K562 (cell line): ENCODE results near the gene DEPDC1B. TPM values are rescaled to one million over a fixed set of nuclear protein-coding genes. Genes with fewer than 3 reads are reported as not detected.

Experiments used
- ATAC-seq: fragments of 200-7000 bp; cut with Tn5 transposase; 3 replicates; pipeline ENCODE4 v1.9.1; 2020; ENCODE audit warnings: moderate library complexity
- BruUV-seq: library from RNA; stranded (reverse); fragments of 400-500 nt; replicated peaks from 2 replicates; lab custom pipeline; 2021; lab: Mats Ljungman, UMichigan
- CTCF ChIA-PET: fragments of 300-600 bp; formaldehyde crosslinking; extraction: SDS; loops from one replicate; lab custom pipeline; 2021; ENCODE audit warnings: low intra/inter-chr PET ratio; lab: Yijun Ruan, JAX
- POLR2A ChIA-PET: fragments of 300-600, 350-650 bp; sonication (Branson Sonifier 250); formaldehyde crosslinking; extraction: SDS; loops from one replicate; lab custom pipeline; 2021; ENCODE audit warnings: antibody characterized with exemption, inconsistent platforms; lab: Yijun Ruan, JAX
- DNase-seq, 4 experiments: peaks; one replicate each; pipeline versions ENCODE4 v3.0.0 to v3.0.0-alpha.2; 2011 to 2018; ENCODE audit warnings: low spot score in 3 of 4, mixed read lengths in 3 of 4; ENCODE audit errors: extremely low read depth in 1 of 4
- FAIRE-seq: peaks from 2 replicates; lab custom pipeline; 2011; peaks lifted over from hg19 to GRCh38; lab: Jason Lieb, UNC
- H2AFZ ChIP-seq: 2 replicates; pipeline ENCODE4 v1.6.0; 2011; ENCODE audit warnings: low read depth, low read length, control low read depth, inconsistent platforms
- H3K27ac ChIP-seq: fragments of 200-600 bp; 3 replicates; pipeline ENCODE4 v1.8.0; 2011; ENCODE audit warnings: low read depth, mild to moderate bottlenecking, control low read depth, inconsistent platforms, low read length, moderate library complexity, mixed read lengths; ENCODE audit errors: extremely low read depth
- H3K27me3 ChIP-seq, 2 experiments: fragments of 300-600 bp in 1 of 2; 2 replicates in 1 of 2; 3 replicates in 1 of 2; pipeline versions ENCODE4 v1.6.0 to v1.8.0; 2011; ENCODE audit warnings: inconsistent platforms in 2 of 2, low read length in 2 of 2, mild to moderate bottlenecking in 1 of 2, mixed read lengths in 1 of 2, moderate library complexity in 1 of 2; ENCODE audit not compliant: control insufficient read depth in 2 of 2, insufficient read depth in 2 of 2
- H3K36me3 ChIP-seq: fragments of 300-600 bp; 3 replicates; pipeline ENCODE4 v1.8.0; 2011; ENCODE audit warnings: mild to moderate bottlenecking, low read length, inconsistent platforms; ENCODE audit not compliant: control insufficient read depth, insufficient read depth
- H3K4me1 ChIP-seq, 2 experiments: fragments of 200-600 bp in 1 of 2; replicated peaks in 1 of 2; 2 replicates in 1 of 2; 3 replicates in 1 of 2; pipeline versions ENCODE4 v1.5.1 to v1.8.0; 2011; ENCODE audit warnings: inconsistent platforms in 2 of 2, low read length in 2 of 2, mild to moderate bottlenecking in 1 of 2, mixed read lengths in 1 of 2, moderate library complexity in 1 of 2; ENCODE audit not compliant: control insufficient read depth in 2 of 2, insufficient read depth in 2 of 2
- H3K4me2 ChIP-seq: 2 replicates; pipeline ENCODE4 v1.6.1; 2011; ENCODE audit warnings: low read length, control low read depth, inconsistent platforms, mixed read lengths; ENCODE audit not compliant: insufficient read depth
- H3K4me3 ChIP-seq: fragments of 200-600 bp; sonication (generic), shearing (Covaris generic); 2 replicates; pipeline ENCODE4 v1.5.1; 2016; ENCODE audit warnings: control low read depth, inconsistent platforms
- H3K79me2 ChIP-seq: fragments of 200-600 bp; 3 replicates; pipeline ENCODE4 v1.8.0; 2011; ENCODE audit warnings: low read length, inconsistent platforms; ENCODE audit not compliant: control insufficient read depth, insufficient read depth
- H3K9ac ChIP-seq, 2 experiments: 2 replicates each; pipeline versions ENCODE4 v1.6.0 to v1.6.1; 2011; ENCODE audit warnings: low read depth in 2 of 2, low read length in 2 of 2, control low read depth in 1 of 2, inconsistent platforms in 1 of 2, mild to moderate bottlenecking in 1 of 2, mixed read lengths in 1 of 2; ENCODE audit not compliant: insufficient read depth in 1 of 2
- H3K9me1 ChIP-seq: one replicate; pipeline ENCODE4 v1.6.0; 2011; ENCODE audit warnings: inconsistent platforms, mild to moderate bottlenecking, low read length, moderate library complexity; ENCODE audit not compliant: control insufficient read depth, insufficient read depth
- H3K9me3 ChIP-seq: replicated peaks from 2 replicates; pipeline ENCODE4 v1.5.1; 2011; ENCODE audit warnings: low read depth, low read length, inconsistent platforms; ENCODE audit not compliant: control insufficient read depth, insufficient read depth
- H4K20me1 ChIP-seq: replicated peaks from 2 replicates; pipeline ENCODE4 v1.6.1; 2011; ENCODE audit warnings: low read length, inconsistent platforms, mixed read lengths; ENCODE audit not compliant: control insufficient read depth, insufficient read depth
- BHLHE40 ChIP-seq: IDR thresholded peaks from 2 replicates; pipeline ENCODE4 v1.6.1; 2011; ENCODE audit warnings: low read length, improper control_type of control experiment
- CBX5 ChIP-seq: IDR thresholded peaks from 2 replicates; pipeline ENCODE4 v1.6.1; 2014; ENCODE audit warnings: low read depth, borderline replicate concordance
- GTF2A2 ChIP-seq: IDR thresholded peaks from 2 replicates; pipeline ENCODE4 v1.6.1; 2016; ENCODE audit warnings: mild to moderate bottlenecking, missing genetic modification characterization, missing compliant biosample characterization
- SMAD2 ChIP-seq: fragments of 150-350 bp; IDR thresholded peaks from 2 replicates; pipeline ENCODE4 v1.6.1; 2014; ENCODE audit warnings: low read depth, mild to moderate bottlenecking, low read length
- TCF7L2 ChIP-seq: fragments of 150-350 bp; IDR thresholded peaks from 2 replicates; pipeline ENCODE4 v1.6.1; 2016; ENCODE audit warnings: low read depth, mild to moderate bottlenecking, low read length, moderate library complexity
- TRIM28 ChIP-seq: fragments of 450-650 bp; IDR thresholded peaks from 2 replicates; pipeline ENCODE4 v1.6.1; 2017
- ZBTB7A ChIP-seq: IDR thresholded peaks from 2 replicates; pipeline ENCODE4 v1.6.1; 2011; ENCODE audit warnings: low read depth, mild to moderate bottlenecking, low read length, moderate library complexity, borderline replicate concordance; ENCODE audit not compliant: control insufficient read depth
- ZFP36 ChIP-seq: fragments of 150-350 bp; IDR thresholded peaks from 2 replicates; pipeline ENCODE4 v1.6.1; 2018; ENCODE audit warnings: low read length, low read depth; ENCODE audit not compliant: partially characterized antibody
- ZNF696 ChIP-seq: fragments of 250-450 bp; sonication (Bioruptor Pico); conservative IDR thresholded peaks from 2 replicates; pipeline ENCODE4 v1.4.0; 2020; ENCODE audit warnings: mild to moderate bottlenecking, moderate library complexity
- ZNF785 ChIP-seq: fragments of 250-450 bp; sonication (Bioruptor Pico); IDR thresholded peaks from 2 replicates; pipeline ENCODE4 v1.4.0; 2020; ENCODE audit warnings: mild to moderate bottlenecking
- WGBS: fragments of 100-300 bp; shearing (Covaris generic); methylation state at CpG from one replicate; pipeline ENCODE4 v1.1.6; 2016; ENCODE audit warnings: low coverage, mixed read lengths; ENCODE audit not compliant: insufficient coverage; ENCODE audit errors: missing lambda C conversion rate; 5-methylcytosine and 5-hydroxymethylcytosine counted together
- in situ Hi-C: fragments of 300-500 bp; cut with MboI; formaldehyde crosslinking; loops from 4 replicates; pipeline ENCODE4 v1.15.0; 2018; ENCODE audit warnings: inconsistent platforms, mixed read lengths
- intact Hi-C: fragments of 100-400 bp; cut with micrococcal nuclease; formaldehyde crosslinking; loops from 2 replicates; pipeline ENCODE4 v1.14.2; 2022
- polyA plus RNA-seq, 8 experiments: library from polyadenylated mRNA; depleted of rRNA in 4 of 8; stranded (reverse) in 5 of 8; unstranded in 3 of 8; fragments of >200 nt; fragmentation: Nextera tagmentation in 2 of 8; fragmentation: Illumina TruSeq in 1 of 8; extraction: Ambion mirVana in 2 of 8; extraction: Trizol in 1 of 8; gene quantifications; 2 replicates each; pipeline versions ENCODE4 v1.2.1 to v1.2.3, GENCODE V29; 2011 to 2014; ENCODE audit warnings: inconsistent platforms in 1 of 8, missing spikeins in 1 of 8
- total RNA-seq, 7 experiments: library from RNA; depleted of rRNA in 6 of 7; stranded (reverse); fragments of >200 nt in 6 of 7; fragmentation: Illumina TruSeq in 2 of 7; extraction: Trizol in 2 of 7; gene quantifications; 2 replicates each; pipeline versions ENCODE4 v1.2.1 to v1.2.3, GENCODE V29; 2011 to 2021; ENCODE audit warnings: low replicate concordance in 1 of 7

The DEPDC1B gene
- total and polyA plus RNA-seq, 9 of the 15 experiments (the other 6 are each of a cell fraction or from before 2014, with no cell fraction given): 36.0 to 67.2 (median 44.5) TPM

GRCh38 chr5:60568646-60569045 lies 131.3 kb downstream of the DEPDC1B start:
- Histone ChIP-seq H3K4me1 (no peaks in the 10 kb centered on the region), H3K4me3 (no peak overlapping the region), H3K9me1 (no peaks in the 10 kb centered on the region), H3K9ac (no peak overlapping the region), H3K4me2 (no peak overlapping the region), H2AFZ (no peak overlapping the region), H3K36me3 (no peaks in the 10 kb centered on the region), H4K20me1 (no peaks in the 10 kb centered on the region), H3K79me2 (no peaks in the 10 kb centered on the region), H3K27ac (no peak overlapping the region), H3K27me3 (no peaks in the 10 kb centered on the region), H3K9me3 (peaks cover 2% of the 10 kb centered on the region)
- in situ Hi-C loops: no loop called here
- intact Hi-C loops: no loop called here
- ChIA-PET POLR2A (interaction anchor here (0.6 kb wide), 1 partner anchor 378 kb away, joined by 4 read pairs; no protein-coding TSS in a partner anchor), CTCF (no interaction called here)
- ATAC-seq: no peak
- FAIRE-seq: no peak
- 4% methylated on average over 2 of the region's 2 CpGs for WGBS
- DNase-seq: no peak
- no TSS peak for BruUV-seq
- TF ChIP-seq SMAD2 (no peak), ZBTB7A (0 out of 2 replicates have a peak, but pooled peaks have one; percentile 31), BHLHE40 (no peak), TRIM28 (0 out of 2 replicates have a peak, but pooled peaks have one; percentile 45), GTF2A2 (no peak), TCF7L2 (no peak), ZNF785 (CRISPR knock-in tag) (no peak), ZNF696 (CRISPR knock-in tag) (no peak), CBX5 (peak; percentile 88), ZFP36 (peak; percentile 54)
